DOHH2 (cell line): Measurements from ENCODE around the gene PLBD2.

Source experiments
- H3F3A ChIP-seq: fragments of 200-600 bp; sonication (generic), shearing (Covaris generic); 2 replicates; pipeline ENCODE4 v1.6.0; 2016; ENCODE audit warnings: antibody characterized with exemption, mild to moderate bottlenecking; ENCODE audit not compliant: control insufficient read depth, insufficient read depth
- H3K27ac ChIP-seq: fragments of 200-600 bp; sonication (generic); 2 replicates; pipeline ENCODE4 v1.5.1; 2014; ENCODE audit warnings: low read depth, mild to moderate bottlenecking, low read length, moderate library complexity
- H3K27me3 ChIP-seq: fragments of 200-600 bp; sonication (generic); 2 replicates; pipeline ENCODE4 v1.6.1; 2014; ENCODE audit warnings: mild to moderate bottlenecking, low read length, mixed read lengths; ENCODE audit not compliant: control insufficient read depth
- H3K36me3 ChIP-seq: fragments of 200-600 bp; sonication (generic); 2 replicates; pipeline ENCODE4 v1.6.1; 2014; ENCODE audit warnings: mild to moderate bottlenecking, low read length, moderate library complexity, mixed read lengths; ENCODE audit not compliant: control insufficient read depth
- H3K4me1 ChIP-seq: fragments of 200-600 bp; sonication (generic); 2 replicates; pipeline ENCODE4 v1.6.1; 2014; ENCODE audit warnings: mild to moderate bottlenecking, low read length, mixed read lengths; ENCODE audit not compliant: control insufficient read depth
- H3K4me2 ChIP-seq: fragments of 200-600 bp; sonication (generic); 2 replicates; pipeline ENCODE4 v1.6.0; 2014; ENCODE audit warnings: mild to moderate bottlenecking, low read length, moderate library complexity
- H3K4me3 ChIP-seq: fragments of 200-600 bp; sonication (generic); 2 replicates; pipeline ENCODE4 v1.5.1; 2014; ENCODE audit warnings: mild to moderate bottlenecking, low read length, mixed read lengths
- H3K79me2 ChIP-seq: fragments of 200-600 bp; sonication (generic); 2 replicates; pipeline ENCODE4 v1.6.1; 2014; ENCODE audit warnings: mild to moderate bottlenecking, low read length, mixed read lengths; ENCODE audit not compliant: control insufficient read depth
- H3K9me2 ChIP-seq: fragments of 200-600 bp; sonication (generic); replicated peaks from 2 replicates; pipeline ENCODE4 v1.6.1; 2014; ENCODE audit warnings: mild to moderate bottlenecking, low read length, mixed read lengths; ENCODE audit not compliant: control insufficient read depth
- H3K9me3 ChIP-seq: fragments of 200-600 bp; sonication (generic); 2 replicates; pipeline ENCODE4 v1.6.1; 2014; ENCODE audit warnings: antibody characterized with exemption, low read length, mixed read lengths; ENCODE audit not compliant: control insufficient read depth, insufficient read depth
- H4K20me1 ChIP-seq: fragments of 200-600 bp; sonication (generic); 2 replicates; pipeline ENCODE4 v1.6.0; 2014; ENCODE audit warnings: low read depth, mild to moderate bottlenecking, antibody characterized with exemption, low read length, moderate library complexity; ENCODE audit not compliant: control insufficient read depth, insufficient read depth
- CTCF ChIP-seq: fragments of 200-600 bp; sonication (generic); IDR thresholded peaks from one replicate; pipeline ENCODE4 v1.5.1; 2014; ENCODE audit warnings: antibody characterized with exemption, mild to moderate bottlenecking, low read depth, low read length; ENCODE audit not compliant: poor library complexity, severe bottlenecking
- EZH2phosphoT487 ChIP-seq: fragments of 200-600 bp; sonication (generic); IDR thresholded peaks from 2 replicates; pipeline ENCODE4 v1.6.1; 2017; ENCODE audit warnings: borderline replicate concordance, mild to moderate bottlenecking, antibody characterized with exemption, low read length, moderate library complexity, mixed read lengths

PLBD2 gene

GRCh38 chr12:113385282-113385882, 27.0 kb downstream of the PLBD2 start:
- no peak overlapping the region for H3K27ac ChIP-seq
- no peaks in the 10 kb centered on the region for H3K27me3 ChIP-seq
- H3F3A ChIP-seq = no peaks in the 10 kb centered on the region
- no peak overlapping the region for H3K4me2 ChIP-seq
- no peaks in the 10 kb centered on the region for H3K79me2 ChIP-seq
- no peaks in the 10 kb centered on the region for H3K9me3 ChIP-seq
- no peak overlapping the region for H3K4me3 ChIP-seq
- no peaks in the 10 kb centered on the region for H4K20me1 ChIP-seq
- H3K36me3 ChIP-seq = no peaks in the 10 kb centered on the region
- TF ChIP-seq EZH2phosphoT487 = no peak
- TF ChIP-seq CTCF = no peak
- no peaks in the 10 kb centered on the region for H3K9me2 ChIP-seq
- H3K4me1 ChIP-seq = no peaks in the 10 kb centered on the region

- TF ChIP-seq CTCF (no peak), EZH2phosphoT487 (no peak)
- Histone ChIP-seq H3K79me2 (no peaks in the 10 kb centered on the region), H3F3A (no peaks in the 10 kb centered on the region), H3K27ac (no peak overlapping the region), H3K9me2 (no peaks in the 10 kb centered on the region), H3K4me1 (no peaks in the 10 kb centered on the region), H4K20me1 (no peaks in the 10 kb centered on the region), H3K4me2 (no peak overlapping the region), H3K36me3 (no peaks in the 10 kb centered on the region), H3K27me3 (no peaks in the 10 kb centered on the region), H3K9me3 (no peaks in the 10 kb centered on the region), H3K4me3 (no peak overlapping the region)
Observed at GRCh38 chr12:113386866-113387566, 28.6 kb downstream of the PLBD2 start.

- no peaks in the 10 kb centered on the region for H3K36me3 ChIP-seq
- H3K9me3 ChIP-seq = no peaks in the 10 kb centered on the region
- TF ChIP-seq CTCF = no peak
- no peak for TF ChIP-seq EZH2phosphoT487
- H3F3A ChIP-seq = no peaks in the 10 kb centered on the region
- H4K20me1 ChIP-seq = no peaks in the 10 kb centered on the region
- H3K79me2 ChIP-seq = no peaks in the 10 kb centered on the region
- H3K27me3 ChIP-seq = no peaks in the 10 kb centered on the region
- no peaks in the 10 kb centered on the region for H3K4me1 ChIP-seq
- no peaks in the 10 kb centered on the region for H3K9me2 ChIP-seq
- H3K4me2 ChIP-seq = no peak overlapping the region
- H3K27ac ChIP-seq = no peak overlapping the region
- no peak overlapping the region for H3K4me3 ChIP-seq
Observed at GRCh38 chr12:113387631-113388030, 29.2 kb downstream of the PLBD2 start.
